Measurements from ENCODE around the gene C3orf52.

DNA sequence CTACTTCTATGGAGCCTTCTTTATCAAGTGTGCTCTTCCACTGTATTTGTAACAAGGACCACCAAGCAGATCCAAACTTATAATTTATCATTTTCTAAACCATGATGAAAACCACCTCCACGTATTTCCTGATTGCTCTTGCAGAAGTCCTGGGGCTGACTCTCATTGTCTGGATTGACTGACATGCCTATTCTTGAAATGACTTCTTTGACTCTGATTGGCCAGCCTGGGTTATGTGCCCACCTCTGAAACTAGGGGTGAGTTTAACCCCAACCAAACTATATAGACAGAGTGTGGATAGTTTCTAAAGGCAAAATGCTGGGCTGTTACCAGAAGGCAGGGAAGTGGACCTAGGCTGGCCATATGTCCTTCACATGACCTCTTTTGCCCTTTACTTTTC, 38.9 kb upstream of the C3orf52 start:
- no peak for TF ChIP-seq POLR2AphosphoS5 (IDR thresholded peaks at IDR 0.05)
- TF ChIP-seq POLR2A (IDR thresholded peaks at IDR 0.05): no peak
- TF ChIP-seq, protein P1, sequence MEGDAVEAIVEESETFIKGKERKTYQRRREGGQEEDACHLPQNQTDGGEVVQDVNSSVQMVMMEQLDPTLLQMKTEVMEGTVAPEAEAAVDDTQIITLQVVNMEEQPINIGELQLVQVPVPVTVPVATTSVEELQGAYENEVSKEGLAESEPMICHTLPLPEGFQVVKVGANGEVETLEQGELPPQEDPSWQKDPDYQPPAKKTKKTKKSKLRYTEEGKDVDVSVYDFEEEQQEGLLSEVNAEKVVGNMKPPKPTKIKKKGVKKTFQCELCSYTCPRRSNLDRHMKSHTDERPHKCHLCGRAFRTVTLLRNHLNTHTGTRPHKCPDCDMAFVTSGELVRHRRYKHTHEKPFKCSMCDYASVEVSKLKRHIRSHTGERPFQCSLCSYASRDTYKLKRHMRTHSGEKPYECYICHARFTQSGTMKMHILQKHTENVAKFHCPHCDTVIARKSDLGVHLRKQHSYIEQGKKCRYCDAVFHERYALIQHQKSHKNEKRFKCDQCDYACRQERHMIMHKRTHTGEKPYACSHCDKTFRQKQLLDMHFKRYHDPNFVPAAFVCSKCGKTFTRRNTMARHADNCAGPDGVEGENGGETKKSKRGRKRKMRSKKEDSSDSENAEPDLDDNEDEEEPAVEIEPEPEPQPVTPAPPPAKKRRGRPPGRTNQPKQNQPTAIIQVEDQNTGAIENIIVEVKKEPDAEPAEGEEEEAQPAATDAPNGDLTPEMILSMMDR (IDR thresholded peaks at IDR 0.05): no peak

Data from upper lobe of left lung (tissue), 4 donors.